MM.1S (cell line): ENCODE measurements around the gene CHID1.

Experiments used
- EZH2 ChIP-seq: fragments of 300-600 bp; sonication (generic); optimal IDR thresholded peaks from 2 replicates; pipeline ENCODE3; 2017; ENCODE audit warnings: low read depth, mild to moderate bottlenecking, antibody characterized with exemption, low read length, mixed read lengths
- EZH2phosphoT487 ChIP-seq: fragments of 300-600 bp; sonication (generic); IDR thresholded peaks from 2 replicates; pipeline ENCODE4 v1.6.1; 2018; ENCODE audit warnings: antibody characterized with exemption, low read length
- TF ChIP-seq, protein P1 (sequence below): fragments of 300-600 bp; sonication (generic); IDR thresholded peaks from 2 replicates; pipeline ENCODE4 v1.5.1; 2016; ENCODE audit warnings: antibody characterized with exemption, low read length, mixed read lengths

DNA sequence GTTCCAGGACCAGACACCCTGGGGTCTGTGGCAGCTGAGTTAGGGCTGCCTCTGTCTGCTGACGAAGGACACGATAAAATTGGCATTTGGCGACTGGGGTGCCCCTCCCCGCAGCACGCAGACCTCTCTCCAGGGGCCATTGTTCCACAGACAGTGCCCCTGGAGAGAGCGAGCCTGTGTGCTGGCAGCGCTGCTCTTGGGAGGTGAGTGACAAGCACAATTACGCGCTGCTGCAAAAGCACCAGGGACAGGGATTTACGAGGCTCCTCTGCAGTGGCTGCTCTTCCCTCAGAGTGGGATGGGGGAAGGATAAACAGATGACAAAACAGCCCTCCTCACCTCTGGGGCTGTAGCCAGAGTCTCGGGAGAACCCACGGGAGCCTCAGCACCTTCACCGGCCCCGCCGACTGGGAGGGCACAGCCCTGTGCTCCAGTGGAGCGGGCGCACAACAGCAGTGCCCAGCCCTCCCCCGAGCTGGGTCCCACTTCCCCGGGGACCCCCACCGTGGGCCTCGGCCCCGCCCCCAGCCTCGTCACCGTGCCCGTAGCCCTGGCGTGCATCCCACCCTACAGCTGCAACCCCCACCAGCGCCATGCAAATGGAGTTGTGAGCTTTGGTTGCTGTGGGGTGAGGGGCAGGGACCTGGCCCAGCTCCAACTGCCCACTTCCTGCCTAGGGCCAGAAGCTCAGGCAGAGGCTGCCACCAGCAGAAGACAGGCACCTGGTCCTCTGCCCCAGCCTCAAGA, 19.6 kb downstream of the CHID1 start:
- TF ChIP-seq, protein P1, sequence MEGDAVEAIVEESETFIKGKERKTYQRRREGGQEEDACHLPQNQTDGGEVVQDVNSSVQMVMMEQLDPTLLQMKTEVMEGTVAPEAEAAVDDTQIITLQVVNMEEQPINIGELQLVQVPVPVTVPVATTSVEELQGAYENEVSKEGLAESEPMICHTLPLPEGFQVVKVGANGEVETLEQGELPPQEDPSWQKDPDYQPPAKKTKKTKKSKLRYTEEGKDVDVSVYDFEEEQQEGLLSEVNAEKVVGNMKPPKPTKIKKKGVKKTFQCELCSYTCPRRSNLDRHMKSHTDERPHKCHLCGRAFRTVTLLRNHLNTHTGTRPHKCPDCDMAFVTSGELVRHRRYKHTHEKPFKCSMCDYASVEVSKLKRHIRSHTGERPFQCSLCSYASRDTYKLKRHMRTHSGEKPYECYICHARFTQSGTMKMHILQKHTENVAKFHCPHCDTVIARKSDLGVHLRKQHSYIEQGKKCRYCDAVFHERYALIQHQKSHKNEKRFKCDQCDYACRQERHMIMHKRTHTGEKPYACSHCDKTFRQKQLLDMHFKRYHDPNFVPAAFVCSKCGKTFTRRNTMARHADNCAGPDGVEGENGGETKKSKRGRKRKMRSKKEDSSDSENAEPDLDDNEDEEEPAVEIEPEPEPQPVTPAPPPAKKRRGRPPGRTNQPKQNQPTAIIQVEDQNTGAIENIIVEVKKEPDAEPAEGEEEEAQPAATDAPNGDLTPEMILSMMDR: no peak
- no peak for TF ChIP-seq EZH2
- no peak for TF ChIP-seq EZH2phosphoT487
